ENCODE data around the gene DNAJC1. TPM values are rescaled to one million over a fixed set of nuclear protein-coding genes. Genes with fewer than 3 reads are reported as not detected.

The DNAJC1 gene
- total and polyA plus RNA-seq, 2 of the 8 experiments (the other 6 are each of a cell fraction or from before 2014, with no cell fraction given): 6.8 to 14.8 TPM

- Histone ChIP-seq H3K23ac (ENCODE audit: insufficient read length) (no peak overlapping the region), H2BK12ac (ENCODE audit: low read depth, low read length) (no peak overlapping the region), H3K36me3 (ENCODE audit: control insufficient read depth in 2 of 4, insufficient read depth in 4 of 4, low read length in 3 of 4) (peaks cover under 1 to 49% (median 18%) of the 10 kb centered on the region in 4 experiments; a peak in 6 of 8 replicates), H3K79me1 (ENCODE audit: low read depth, low read length) (0 out of 2 replicates have a peak, but pooled peaks cover 3% of the 10 kb centered on the region), H3K9ac (replicated peaks in 1 of 4; ENCODE audit: extremely low read depth in 1 of 4, low read depth in 3 of 4, low read length in 3 of 4) (no peak overlapping the region), H2AK5ac (ENCODE audit: low read depth, low read length) (no peak overlapping the region), H3K9me3 (ENCODE audit: insufficient read depth in 2 of 2, low read depth in 1 of 2, low read length in 1 of 2) (no peaks in the 10 kb centered on the region), H3K4me2 (ENCODE audit: insufficient read depth in 1 of 2, low read depth in 2 of 2, low read length in 2 of 2) (0 out of 4 replicates have a peak overlapping the region, but pooled peaks of 1 of the 2 experiments have one; percentile 20), H4K8ac (ENCODE audit: extremely low read depth, insufficient read depth, low read length) (no peak overlapping the region), H3K14ac (ENCODE audit: insufficient read length) (no peak overlapping the region), H3K79me2 (ENCODE audit: control insufficient read depth in 1 of 2, insufficient read depth in 2 of 2, low read length in 2 of 2) (peaks cover 0 to 8% of the 10 kb centered on the region in 2 experiments; a peak in 2 of 4 replicates), H2BK5ac (ENCODE audit: low read depth, low read length) (no peak overlapping the region), H4K91ac (replicated peaks; ENCODE audit: insufficient read length, low read length) (no peak overlapping the region), H2BK15ac (ENCODE audit: low read length) (no peak overlapping the region), H3K27me3 (replicated peaks in 1 of 4; ENCODE audit: control insufficient read depth in 3 of 4, extremely low read depth in 1 of 4, insufficient read depth in 3 of 4, low read length in 3 of 4) (no peaks in the 10 kb centered on the region), H4K20me1 (replicated peaks in 1 of 2; ENCODE audit: control insufficient read depth in 1 of 2, insufficient read depth in 2 of 2, low read length in 2 of 2) (no peaks in the 10 kb centered on the region), H3K4me3 (ENCODE audit: extremely low read depth in 1 of 4, insufficient read depth in 2 of 4, low read depth in 3 of 4, low read length in 4 of 4) (no peak overlapping the region), H2BK20ac (ENCODE audit: low read length) (no peak overlapping the region), H3K4ac (replicated peaks; ENCODE audit: insufficient read length, low read depth, low read length) (no peak overlapping the region), H3K4me1 (replicated peaks in 1 of 4; ENCODE audit: control insufficient read depth in 3 of 4, insufficient read depth in 4 of 4, low read length in 3 of 4) (peaks cover 3 to 6% (median 3%) of the 10 kb centered on the region in 4 experiments; a peak in 5 of 7 replicates), H3K27ac (ENCODE audit: low read depth, low read length) (no peak overlapping the region), H2AFZ (ENCODE audit: low read length) (no peak overlapping the region), H4K5ac (ENCODE audit: insufficient read length, low read depth, low read length) (no peak overlapping the region), H3K56ac (replicated peaks; ENCODE audit: insufficient read length, low read depth, low read length) (no peak overlapping the region), H3K23me2 (ENCODE audit: low read depth, low read length) (no peaks in the 10 kb centered on the region), H3K18ac (ENCODE audit: extremely low read depth, low read length) (no peak overlapping the region), H2BK120ac (replicated peaks; ENCODE audit: low read depth, low read length) (no peak overlapping the region)
- peak; percentile 98 for FAIRE-seq
- CTCF ChIA-PET (ENCODE audit: partially characterized antibody): interaction anchor here (0.6 to 2.6 kb wide), 26 partner anchors 9 to 474 kb away, joined by 3 to 16 read pairs (median 4); no protein-coding TSS in a partner anchor
- POLR2A ChIA-PET (ENCODE audit: partially characterized antibody): interaction anchor here (0.9 to 2.3 kb wide), 3 partner anchors 206 to 236 kb away, joined by 3 to 8 read pairs (median 3); partner anchors contain the start of gene SKIDA1
- DNase-seq (ENCODE audit: low read depth in 1 of 2, low spot score in 2 of 2): peak in 1 of 2 experiments; percentile 77
- WGBS, 2 experiments (ENCODE audit: extremely low coverage in 1 of 2, insufficient coverage in 1 of 2, insufficient read length in 1 of 2, insufficient replicate concordance in 2 of 2, low coverage in 1 of 2, low lambda C conversion rate in 2 of 2, missing lambda C conversion rate in 1 of 2): 46% methylated on average over 10 of the region's 10 CpGs; no CpG with 5 or more reads in 1 of the 2 experiments
- TF ChIP-seq NANOG (IDR thresholded peaks at IDR 0.05; ENCODE audit: insufficient read depth, low read depth, low read length, poor library complexity, severe bottlenecking) (peak; percentile 68), SP4 (IDR thresholded peaks at IDR 0.05; ENCODE audit: low read length) (no peak), FOSL1 (IDR thresholded peaks at IDR 0.05; ENCODE audit: insufficient read depth, low read depth, low read length) (no peak), RAD21 (IDR thresholded peaks at IDR 0.05 in 1 of 2, conservative IDR thresholded peaks at IDR 0.05 in 1 of 2; ENCODE audit: low read depth in 2 of 2, low read length in 2 of 2) (peak; percentile 91 to 93), TCF12 (IDR thresholded peaks at IDR 0.05; ENCODE audit: low read depth, low read length) (0 out of 2 replicates have a peak, but pooled peaks have one; percentile 48), PHF8 (conservative IDR thresholded peaks at IDR 0.05; ENCODE audit: low read depth, low read length) (no peak)
Observed at GRCh38 chr10:21732067-21732772, 271.3 kb downstream of the DNAJC1 start.
